Suprapubic skin (tissue), 4 donors: ENCODE data around the gene DCLK2.

Experiments
- POLR2A ChIP-seq, 2 donors: fragments of 450-650 bp; IDR thresholded peaks; one replicate each; pipeline ENCODE4 v1.6.1; 2017; ENCODE audit warnings: antibody characterized with exemption in 2 of 2, mild to moderate bottlenecking in 2 of 2, moderate library complexity in 2 of 2
- POLR2AphosphoS5 ChIP-seq, 3 donors: sonication (generic); formaldehyde crosslinking; IDR thresholded peaks; one replicate each; pipeline ENCODE4 v1.6.1; 2017; ENCODE audit warnings: antibody characterized with exemption in 3 of 3

- TF ChIP-seq POLR2AphosphoS5 (IDR thresholded peaks at IDR 0.05), result no peak
- no peak for TF ChIP-seq POLR2A (IDR thresholded peaks at IDR 0.05)
These were observed 44.8 kb downstream of the DCLK2 start for GRCh38 chr4:150123087-150123486.
